ENCODE data around the gene MS4A4E. TPM values are rescaled to one million over a fixed set of nuclear protein-coding genes. Genes with fewer than 3 reads are reported as not detected.

The MS4A4E gene
- total RNA-seq, 2 donors from 2014 or later, result 0.31 TPM; not detected in 1

DNA sequence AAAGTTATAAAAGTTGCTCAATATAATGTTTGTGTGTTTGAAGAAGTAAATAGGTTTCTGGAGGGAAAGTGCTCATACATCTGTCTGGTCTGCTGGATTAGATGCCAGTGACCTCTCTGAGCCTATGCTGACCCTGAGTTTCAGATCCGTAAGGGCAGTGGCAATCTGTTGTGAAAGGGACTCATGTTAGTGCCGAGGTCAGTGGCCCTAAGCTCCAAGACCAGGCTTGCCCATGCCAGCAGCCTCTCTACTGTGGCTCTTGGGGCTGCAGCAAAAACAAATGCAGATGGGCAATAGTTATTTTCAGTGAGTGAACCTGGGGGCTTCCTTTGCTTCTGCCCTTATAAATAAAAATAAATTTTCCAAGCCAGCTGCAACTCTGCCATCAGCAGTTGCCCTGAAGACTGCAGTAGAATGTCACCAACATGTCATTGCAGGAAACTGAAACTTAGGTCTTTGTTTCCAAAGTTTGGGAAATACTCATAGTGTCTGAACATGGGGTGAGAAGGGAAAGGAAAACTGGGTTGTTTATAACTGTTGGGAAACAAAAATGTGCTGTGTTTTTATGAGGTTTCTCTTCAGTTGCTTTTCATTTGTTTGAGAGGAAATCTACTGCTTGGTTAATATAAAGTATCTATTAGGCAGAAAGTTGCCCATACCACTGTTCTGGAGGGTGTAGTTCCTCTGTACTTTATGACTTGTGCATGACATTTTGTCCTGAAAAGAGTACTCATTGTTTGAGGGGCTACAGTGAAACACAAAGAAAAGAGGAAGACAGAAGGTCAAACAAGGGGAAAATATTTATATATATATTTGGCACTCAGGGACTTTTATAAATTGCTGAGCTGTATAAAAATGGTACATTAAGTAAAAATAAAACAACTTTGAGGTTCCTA is 9.5 kb upstream of the MS4A4E start:
- Histone ChIP-seq H3K27me3 (ENCODE audit: control insufficient read depth, insufficient read depth, low read length, poor library complexity, severe bottlenecking) (no peaks in the 10 kb centered on the region), H3K36me3 (ENCODE audit: control insufficient read depth, insufficient read depth, low read length) (no peaks in the 10 kb centered on the region), H3K27ac (ENCODE audit: low read depth, low read length) (no peak overlapping the region), H3K9me3 (ENCODE audit: control insufficient read depth, low read length) (peaks cover 18% of the 10 kb centered on the region), H3K4me3 (ENCODE audit: low read length) (no peak overlapping the region), H3K9ac (ENCODE audit: extremely low read depth, low read length, poor library complexity, severe bottlenecking) (no peak overlapping the region), H3K4me1 (ENCODE audit: control insufficient read depth, insufficient read depth, low read length) (no peaks in the 10 kb centered on the region)
- no peak for DNase-seq
- 86 to 100% methylated on average over 2 of the region's 2 CpGs for WGBS, 2 experiments (ENCODE audit: insufficient coverage in 1 of 2, insufficient read length in 1 of 2)
- TF ChIP-seq, protein P1, sequence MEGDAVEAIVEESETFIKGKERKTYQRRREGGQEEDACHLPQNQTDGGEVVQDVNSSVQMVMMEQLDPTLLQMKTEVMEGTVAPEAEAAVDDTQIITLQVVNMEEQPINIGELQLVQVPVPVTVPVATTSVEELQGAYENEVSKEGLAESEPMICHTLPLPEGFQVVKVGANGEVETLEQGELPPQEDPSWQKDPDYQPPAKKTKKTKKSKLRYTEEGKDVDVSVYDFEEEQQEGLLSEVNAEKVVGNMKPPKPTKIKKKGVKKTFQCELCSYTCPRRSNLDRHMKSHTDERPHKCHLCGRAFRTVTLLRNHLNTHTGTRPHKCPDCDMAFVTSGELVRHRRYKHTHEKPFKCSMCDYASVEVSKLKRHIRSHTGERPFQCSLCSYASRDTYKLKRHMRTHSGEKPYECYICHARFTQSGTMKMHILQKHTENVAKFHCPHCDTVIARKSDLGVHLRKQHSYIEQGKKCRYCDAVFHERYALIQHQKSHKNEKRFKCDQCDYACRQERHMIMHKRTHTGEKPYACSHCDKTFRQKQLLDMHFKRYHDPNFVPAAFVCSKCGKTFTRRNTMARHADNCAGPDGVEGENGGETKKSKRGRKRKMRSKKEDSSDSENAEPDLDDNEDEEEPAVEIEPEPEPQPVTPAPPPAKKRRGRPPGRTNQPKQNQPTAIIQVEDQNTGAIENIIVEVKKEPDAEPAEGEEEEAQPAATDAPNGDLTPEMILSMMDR (conservative IDR thresholded peaks at IDR 0.05), result no peak
- no peaks in the 10 kb centered on the region for H3K9me3 Mint-ChIP-seq
- no peaks in the 10 kb centered on the region for H3K27me3 Mint-ChIP-seq (ENCODE audit: insufficient read depth)
- no peaks in the 10 kb centered on the region for H3K36me3 Mint-ChIP-seq (ENCODE audit: low read depth)
- H3K4me1 Mint-ChIP-seq, result peaks cover 12% of the 10 kb centered on the region
- no peak overlapping the region for H3K27ac Mint-ChIP-seq
- H3K4me3 Mint-ChIP-seq, result no peak overlapping the region

DNA sequence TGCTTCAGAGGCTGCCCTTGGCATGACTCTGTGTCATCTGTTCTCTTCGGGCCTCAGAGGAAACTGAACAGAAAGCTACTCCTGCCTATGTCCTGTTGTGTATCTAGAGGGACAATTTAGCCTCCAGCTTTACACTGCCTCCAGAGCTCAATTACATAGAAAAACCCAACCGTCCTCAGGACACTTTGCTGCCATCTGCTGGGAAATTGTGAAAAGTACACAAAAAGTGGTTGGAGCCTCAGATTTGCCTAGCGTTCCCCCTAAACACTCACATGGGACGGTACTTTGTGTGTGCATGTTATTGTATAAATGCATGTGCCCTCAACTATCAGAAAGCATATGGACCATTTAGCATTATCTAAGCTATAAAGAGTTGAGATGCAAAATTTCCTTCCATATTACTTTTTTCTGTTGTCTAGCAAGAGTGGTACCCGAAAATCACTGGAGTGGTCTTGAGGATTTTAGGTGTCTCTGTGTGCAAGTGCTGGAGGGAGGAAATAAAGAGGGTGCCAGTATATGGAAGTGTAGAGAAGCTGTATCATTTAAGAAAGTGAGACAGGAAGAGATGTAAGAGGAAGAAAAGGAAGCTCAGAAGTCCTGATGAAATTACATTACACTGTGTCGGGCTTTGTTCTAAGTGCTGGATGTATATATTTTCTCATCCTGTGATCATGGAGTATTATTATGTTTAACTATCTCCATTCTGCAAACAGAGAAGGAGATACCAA is 8.7 kb upstream of the MS4A4E start:
- TF ChIP-seq, protein P1 (conservative IDR thresholded peaks at IDR 0.05), result peak; percentile 73
- Mint-ChIP-seq H3K4me3 (no peak overlapping the region), H3K4me1 (peaks cover 12% of the 10 kb centered on the region), H3K27me3 (ENCODE audit: insufficient read depth) (no peaks in the 10 kb centered on the region), H3K36me3 (ENCODE audit: low read depth) (no peaks in the 10 kb centered on the region), H3K27ac (no peak overlapping the region), H3K9me3 (no peaks in the 10 kb centered on the region)
- Histone ChIP-seq H3K27me3 (ENCODE audit: control insufficient read depth, insufficient read depth, low read length, poor library complexity, severe bottlenecking) (no peaks in the 10 kb centered on the region), H3K4me1 (ENCODE audit: control insufficient read depth, insufficient read depth, low read length) (no peaks in the 10 kb centered on the region), H3K9ac (ENCODE audit: extremely low read depth, low read length, poor library complexity, severe bottlenecking) (no peak overlapping the region), H3K4me3 (ENCODE audit: low read length) (no peak overlapping the region), H3K27ac (ENCODE audit: low read depth, low read length) (no peak overlapping the region), H3K9me3 (ENCODE audit: control insufficient read depth, low read length) (peaks cover 18% of the 10 kb centered on the region), H3K36me3 (ENCODE audit: control insufficient read depth, insufficient read depth, low read length) (no peaks in the 10 kb centered on the region)
- DNase-seq, result peak; percentile 62
- WGBS, 2 experiments (ENCODE audit: insufficient coverage in 1 of 2, insufficient read length in 1 of 2), result 64 to 92% methylated on average over 2 to 6 of the region's 6 CpGs

DNA sequence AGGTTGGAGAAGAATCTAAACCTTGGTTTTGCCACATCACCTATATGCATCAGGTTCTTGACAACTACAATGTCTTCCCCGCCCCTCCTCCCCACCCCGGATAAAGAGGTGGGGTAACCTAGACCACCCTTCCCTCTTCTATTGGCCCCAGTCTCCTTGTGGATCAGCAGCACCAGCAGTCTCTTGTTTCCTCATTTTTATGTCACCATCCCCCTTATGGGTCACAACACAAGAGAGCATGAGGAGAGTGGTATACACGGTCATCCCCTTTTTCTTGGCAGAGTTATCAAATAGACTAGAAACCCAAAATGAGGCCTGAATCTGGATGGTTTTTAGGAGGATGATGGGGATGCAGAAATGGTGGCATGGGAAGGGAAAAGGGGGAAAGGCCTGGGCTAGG is 1.2 kb downstream of the MS4A4E start:
- Histone ChIP-seq H3K4me3 (ENCODE audit: low read length) (no peak overlapping the region), H3K27ac (ENCODE audit: low read depth, low read length) (no peak overlapping the region), H3K27me3 (ENCODE audit: control insufficient read depth, insufficient read depth, low read length, poor library complexity, severe bottlenecking) (peaks cover 5% of the 10 kb centered on the region), H3K36me3 (ENCODE audit: control insufficient read depth, insufficient read depth, low read length) (no peaks in the 10 kb centered on the region), H3K4me1 (ENCODE audit: control insufficient read depth, insufficient read depth, low read length) (no peaks in the 10 kb centered on the region), H3K9me3 (ENCODE audit: control insufficient read depth, low read length) (no peaks in the 10 kb centered on the region), H3K9ac (ENCODE audit: extremely low read depth, low read length, poor library complexity, severe bottlenecking) (no peak overlapping the region)
- H3K4me1 Mint-ChIP-seq, result no peaks in the 10 kb centered on the region
- H3K36me3 Mint-ChIP-seq (ENCODE audit: low read depth), result no peaks in the 10 kb centered on the region
- DNase-seq, result no peak
- no peaks in the 10 kb centered on the region for H3K9me3 Mint-ChIP-seq
- no peak overlapping the region for H3K27ac Mint-ChIP-seq
- WGBS, 2 experiments (ENCODE audit: insufficient coverage in 1 of 2, insufficient read length in 1 of 2), result 94 to 100% methylated on average over 1 to 3 of the region's 3 CpGs
- peaks cover 4% of the 10 kb centered on the region for H3K27me3 Mint-ChIP-seq (ENCODE audit: insufficient read depth)
- H3K4me3 Mint-ChIP-seq, result no peak overlapping the region
- TF ChIP-seq, protein P1 (conservative IDR thresholded peaks at IDR 0.05), result no peak
